NCI-H226 (cell line): Measurements from ENCODE around the gene GALNT12.

Source experiments
- DNase-seq: peaks from one replicate; pipeline ENCODE4 v3.0.0-alpha.2; 2015

Gene GALNT12

DNA sequence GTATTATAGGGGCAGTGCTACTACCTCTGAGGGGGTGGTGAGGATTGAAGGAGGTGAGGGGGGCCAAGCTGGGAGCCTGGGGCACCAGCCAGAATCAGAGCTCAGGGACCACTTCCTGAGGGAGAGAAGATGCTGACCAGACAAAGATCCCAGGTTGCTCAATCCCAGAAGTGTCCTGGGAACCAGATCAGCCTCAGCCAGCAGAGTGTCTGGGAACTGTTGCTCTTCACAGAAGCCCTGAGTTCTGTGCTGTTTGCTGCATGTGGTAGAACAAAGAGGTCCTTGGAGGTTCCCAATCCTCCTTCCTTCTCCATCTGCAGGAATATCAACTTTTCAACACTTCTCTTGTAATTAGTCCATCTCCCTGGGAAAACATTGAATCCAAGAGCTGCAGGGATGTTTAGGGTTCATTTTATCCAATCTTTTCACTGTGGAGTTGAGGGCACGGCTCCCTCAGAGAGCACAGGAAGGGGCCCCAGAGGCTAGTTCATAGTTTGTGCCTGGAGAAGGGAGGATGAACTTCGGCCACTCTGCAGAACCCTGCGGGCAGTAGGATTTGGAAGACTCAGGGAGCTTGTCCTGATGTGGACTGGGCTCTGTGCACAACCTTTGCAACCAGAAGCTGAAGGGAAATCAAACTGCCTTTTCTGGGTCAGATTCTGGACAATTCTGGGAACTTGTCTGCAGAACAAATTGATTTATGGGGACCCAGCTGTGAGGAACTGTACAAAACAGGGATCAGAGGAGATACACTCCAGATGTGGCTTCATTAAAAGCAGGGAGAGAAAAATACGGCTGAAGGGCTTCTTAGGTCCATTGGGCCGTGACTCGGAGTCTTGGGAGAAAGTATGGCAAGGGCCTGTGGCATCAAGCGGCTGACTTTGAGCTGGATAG, 57.1 kb downstream of the GALNT12 start:
- no peak for DNase-seq

DNA sequence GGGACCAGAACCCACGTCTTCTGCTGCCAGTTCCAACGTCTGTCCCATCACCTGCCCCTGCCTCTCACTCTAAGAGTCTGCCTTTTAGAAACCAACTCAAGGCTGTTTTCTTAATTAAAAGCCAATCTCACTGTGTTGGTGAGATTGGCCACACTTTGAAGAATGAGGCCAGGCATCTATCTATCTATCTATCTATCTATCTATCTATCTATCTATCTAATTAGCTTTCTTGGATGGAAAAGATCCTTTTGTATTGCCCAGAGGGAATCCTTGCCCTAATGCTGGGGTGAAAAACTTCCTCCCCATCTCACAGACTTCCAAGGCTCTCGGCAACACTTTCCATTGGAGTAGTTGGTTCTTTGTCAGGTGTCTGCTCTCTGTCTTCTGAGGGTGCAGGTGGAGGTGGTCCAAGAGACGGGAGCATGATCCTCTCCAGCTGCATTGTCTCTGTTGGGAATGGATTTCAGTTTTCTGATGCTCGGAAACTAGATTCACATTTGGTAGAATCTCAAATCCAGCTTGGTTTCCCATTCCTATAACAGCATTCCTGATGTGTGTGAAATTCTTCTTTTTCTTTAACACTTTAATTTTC, 57.9 kb downstream of the GALNT12 start:
- DNase-seq, result no peak

DNA sequence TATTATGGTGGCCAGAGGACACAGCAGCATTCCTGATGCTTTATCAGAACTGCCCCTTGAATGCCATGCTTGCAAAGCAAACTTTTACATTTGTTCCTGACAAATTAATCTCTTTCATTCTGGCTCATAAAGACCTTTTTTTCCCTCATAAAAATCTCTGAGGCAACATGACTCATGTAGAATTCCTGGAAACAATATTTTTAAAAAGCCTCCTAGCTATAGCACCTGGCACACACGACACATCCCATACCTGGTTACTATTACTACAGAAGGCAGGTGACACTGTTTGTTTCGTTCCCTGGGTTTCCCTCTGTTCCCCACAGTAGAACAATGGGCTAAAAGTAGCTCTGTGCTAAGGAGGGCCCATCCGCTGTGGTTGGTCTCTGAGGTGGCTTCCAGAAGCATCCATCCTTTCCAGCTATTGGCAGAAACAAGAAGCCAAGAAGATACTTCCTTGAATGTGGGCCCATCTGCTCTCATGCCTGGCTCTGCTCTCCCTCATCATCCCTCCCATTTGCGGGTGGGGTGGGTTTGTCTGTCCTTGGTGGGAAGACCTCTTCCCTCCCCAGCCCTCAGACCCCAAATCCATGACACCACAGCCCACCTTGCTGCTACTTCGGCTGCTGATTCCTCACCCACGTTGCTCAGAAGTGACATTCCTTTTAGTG, 59.1 kb downstream of the GALNT12 start:
- DNase-seq, result no peak

DNA sequence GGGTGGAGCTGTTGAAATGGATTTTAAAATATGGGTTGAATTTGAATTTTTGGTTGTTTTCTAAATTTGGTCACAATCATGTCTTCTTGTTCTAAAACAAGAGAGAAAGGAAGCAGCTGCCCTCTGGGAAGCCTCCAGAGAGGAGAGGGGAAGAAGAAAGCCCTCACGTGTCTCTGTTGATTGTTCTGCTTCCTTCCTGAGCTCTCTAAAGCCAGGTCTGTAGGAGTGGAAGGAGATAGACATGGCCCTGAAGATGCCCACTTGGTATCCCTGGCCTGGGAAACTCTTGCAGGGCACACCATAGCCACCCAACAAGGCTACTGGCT, 59.6 kb downstream of the GALNT12 start:
- DNase-seq, result no peak

DNA sequence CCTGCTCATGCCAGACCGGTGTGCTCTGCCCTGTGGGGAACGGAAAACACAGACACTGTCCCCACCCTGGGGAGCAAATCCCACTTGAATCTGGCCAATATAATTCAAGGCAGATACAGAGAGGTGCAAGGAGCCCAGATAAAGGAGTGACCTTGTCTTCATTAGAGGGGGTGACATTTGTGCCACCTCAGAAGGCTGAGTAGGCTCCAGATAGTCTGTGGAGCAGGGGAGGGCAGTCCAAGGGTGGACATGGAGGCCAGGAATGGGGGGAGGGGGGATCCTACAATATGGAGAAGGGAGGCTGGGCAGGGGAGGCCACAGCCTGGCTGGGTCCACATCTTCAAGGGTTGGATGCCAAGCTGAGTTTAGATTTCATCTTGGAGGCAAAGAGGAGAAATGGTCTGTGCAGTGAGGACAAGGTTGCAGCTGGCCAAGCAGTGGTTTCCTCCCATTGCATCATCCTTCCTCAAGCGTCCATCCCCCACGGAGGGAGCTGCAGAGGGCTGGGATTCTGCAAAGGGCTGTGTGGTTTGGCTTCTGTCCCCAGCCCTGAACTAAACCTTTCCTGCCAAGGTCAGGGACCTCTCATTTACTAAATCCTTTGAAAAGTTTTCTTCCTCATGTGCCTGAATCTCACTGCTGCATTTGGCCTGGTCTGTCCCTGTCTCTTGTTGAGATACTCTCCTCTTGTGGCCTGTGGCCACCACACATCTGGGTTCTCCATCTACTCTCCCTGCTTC, 60.1 kb downstream of the GALNT12 start:
- peak; percentile 51 for DNase-seq

DNA sequence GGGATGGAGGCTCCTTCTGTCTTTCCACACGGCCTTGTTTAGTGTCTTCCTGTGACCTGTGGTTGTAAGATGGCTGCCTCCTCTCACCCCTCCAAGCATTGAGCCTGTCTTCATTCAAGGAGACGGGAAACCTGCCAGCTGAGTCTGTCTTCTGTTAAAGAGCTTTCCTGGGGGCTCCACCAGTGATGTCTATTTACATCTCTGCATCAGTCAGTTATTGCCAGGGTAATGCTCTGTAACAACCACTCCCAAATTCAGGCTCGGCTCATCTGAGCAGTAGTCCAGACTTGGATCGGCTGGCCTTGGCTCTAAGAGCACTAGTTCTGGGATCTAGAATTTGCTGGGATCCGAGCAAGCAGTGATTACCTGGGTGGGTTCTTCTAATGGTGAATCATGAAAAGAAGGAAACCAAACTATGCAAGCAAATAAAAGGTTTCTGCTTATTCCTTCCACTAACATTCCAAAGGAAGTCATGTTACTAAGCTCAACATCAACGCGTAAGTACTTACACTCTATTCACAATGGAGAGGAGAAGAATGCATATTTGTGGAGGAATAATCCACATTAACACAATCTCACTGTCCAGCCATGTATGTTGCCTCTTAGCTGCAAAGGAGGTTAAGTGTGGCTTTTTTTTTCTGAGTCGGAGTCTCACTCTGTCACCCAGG, 61.7 kb downstream of the GALNT12 start:
- DNase-seq, result no peak

DNA sequence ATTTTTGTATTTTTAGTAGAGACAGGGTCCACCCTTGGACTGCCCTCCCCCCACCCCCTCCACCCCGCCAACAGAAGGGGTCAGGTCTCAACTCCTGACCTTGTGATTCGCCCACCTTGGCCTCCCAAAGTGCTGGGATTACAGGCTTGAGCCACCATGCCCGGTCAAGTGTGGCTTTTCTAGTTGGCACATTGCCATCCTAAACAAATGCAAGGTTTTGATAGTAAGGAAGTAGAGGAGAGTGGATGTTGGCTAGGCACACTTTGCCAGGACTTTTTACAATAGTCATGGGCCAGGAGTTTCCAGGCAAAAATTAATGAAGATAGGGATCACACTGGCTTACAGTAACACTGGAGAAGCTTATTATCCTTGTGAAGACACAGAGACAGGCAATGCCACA, 62.4 kb downstream of the GALNT12 start:
- DNase-seq, result no peak

DNA sequence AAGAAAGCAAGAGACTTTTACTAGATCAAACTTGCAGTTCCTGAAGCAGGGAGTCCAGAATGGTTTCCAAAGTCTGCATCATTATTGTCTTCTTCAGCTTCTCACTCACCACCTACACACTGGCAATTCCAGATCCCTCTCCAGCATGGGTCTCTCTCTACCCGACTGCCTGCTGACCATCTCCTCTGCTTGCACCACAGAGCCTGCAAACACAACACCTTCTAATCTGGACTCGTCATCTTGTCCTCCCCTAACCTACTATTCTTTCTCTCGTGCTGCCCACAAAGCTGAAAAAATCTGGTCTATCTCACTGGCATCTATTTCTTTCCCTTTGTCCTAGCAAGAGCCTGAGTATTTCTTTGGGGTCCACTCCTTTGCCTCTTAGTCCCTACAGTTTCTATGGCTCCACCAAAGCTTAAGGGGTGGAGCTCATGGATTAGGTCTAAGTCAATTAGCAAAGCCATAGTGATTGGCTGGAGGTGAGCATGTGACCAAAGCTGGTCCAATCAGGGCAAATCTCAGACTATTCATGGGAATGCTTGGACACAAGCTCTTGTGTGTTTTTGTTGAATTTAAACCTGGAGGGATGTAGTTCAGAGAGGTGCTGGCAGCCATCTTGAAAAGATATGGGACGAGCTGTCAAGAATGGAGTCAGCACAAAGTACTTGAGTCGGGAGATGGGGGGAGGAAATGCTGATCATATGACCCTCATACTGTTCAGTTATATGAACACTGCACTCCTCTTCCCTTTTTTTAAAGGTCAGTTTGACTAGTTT, 63.5 kb downstream of the GALNT12 start:
- no peak for DNase-seq

DNA sequence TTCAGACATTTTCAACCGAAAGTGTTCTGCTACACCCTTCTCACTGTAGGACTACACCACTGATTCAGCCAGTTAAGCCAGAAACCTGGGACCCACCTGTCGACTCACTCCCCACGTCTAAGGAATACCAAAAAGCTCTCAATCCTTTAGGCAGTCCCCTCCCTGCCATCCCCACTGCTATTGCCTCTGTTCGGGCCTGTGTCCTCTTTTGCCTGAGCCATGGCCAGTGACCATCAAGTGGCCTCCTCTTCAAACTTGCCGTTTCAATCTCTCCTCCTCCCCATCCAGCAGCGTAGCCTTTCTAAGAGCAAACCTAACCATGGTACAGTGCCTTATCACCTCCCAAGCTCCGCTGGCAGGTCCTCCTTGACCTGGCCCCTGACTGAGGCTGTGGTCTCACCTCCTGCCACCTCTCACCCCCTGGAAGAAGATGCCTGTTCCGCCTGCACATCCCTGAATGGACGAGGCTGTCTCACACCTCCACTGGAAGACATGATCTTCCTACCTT, 64.1 kb downstream of the GALNT12 start:
- no peak for DNase-seq

DNA sequence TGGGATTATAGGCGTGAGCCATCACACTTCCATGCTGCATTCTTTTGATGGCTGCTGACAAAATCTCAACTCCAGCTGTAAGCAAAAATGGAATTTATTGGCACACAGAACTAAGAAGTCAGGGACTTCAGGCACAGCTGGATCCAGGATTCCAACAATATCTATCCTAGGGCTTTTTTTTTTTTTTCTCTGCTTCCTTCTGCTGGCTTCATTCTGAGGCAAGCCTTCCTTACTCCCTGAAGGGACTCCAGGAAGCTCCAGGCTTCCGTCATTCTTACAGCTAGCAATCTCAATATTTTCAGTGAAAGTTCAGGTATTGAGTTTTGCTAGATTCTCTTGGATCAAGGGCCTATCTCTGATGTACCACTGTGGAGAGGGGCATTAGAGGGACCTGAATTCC, 66.1 kb downstream of the GALNT12 start:
- DNase-seq, result no peak

DNA sequence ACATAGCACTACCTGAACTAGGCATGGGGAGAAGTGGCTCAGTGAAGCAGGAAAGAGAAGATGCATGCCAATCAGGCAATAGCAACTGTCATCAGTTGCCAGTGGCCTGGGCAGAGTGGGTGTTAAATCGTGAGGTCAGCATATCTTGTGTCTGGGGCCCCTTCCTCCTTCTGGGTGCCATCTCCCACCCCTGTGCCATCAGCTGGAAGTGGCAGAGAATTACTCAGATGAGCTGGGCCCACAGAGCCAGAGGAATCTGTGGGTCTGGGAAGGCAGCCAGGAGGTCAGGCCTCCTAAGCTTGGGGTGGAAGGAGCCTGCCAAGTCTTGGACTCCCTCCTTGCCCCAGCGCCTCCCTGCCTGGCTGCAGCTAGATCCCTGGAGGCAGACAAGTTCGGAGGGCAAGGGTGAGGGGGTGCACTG, 66.5 kb downstream of the GALNT12 start:
- DNase-seq, result peak; percentile 74

DNA sequence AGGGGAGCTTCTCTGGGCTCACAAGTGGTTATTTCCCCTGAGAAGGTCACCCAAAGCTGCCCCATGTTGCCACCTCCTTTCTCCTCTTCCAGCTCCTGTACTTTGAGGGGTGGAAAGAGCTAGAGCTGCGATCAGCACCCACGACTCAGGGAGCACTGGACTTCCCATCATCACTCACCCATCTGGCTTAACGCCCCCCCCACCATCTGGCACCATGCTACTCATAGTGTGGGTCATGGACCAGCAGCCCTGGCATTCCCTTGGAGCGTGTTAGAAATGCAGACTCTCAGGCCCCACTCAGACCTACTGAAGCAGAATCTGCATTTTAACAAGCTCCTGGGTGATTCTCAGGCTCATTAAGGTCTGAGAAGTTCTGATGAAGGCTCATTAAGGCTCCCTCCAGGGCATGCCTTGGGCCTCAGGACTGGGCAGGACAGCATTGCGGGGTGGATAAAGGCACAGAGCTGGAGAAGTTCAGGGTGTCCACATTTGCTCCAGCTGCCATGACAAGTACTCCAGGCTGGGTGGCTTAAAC, 67.3 kb downstream of the GALNT12 start:
- no peak for DNase-seq

DNA sequence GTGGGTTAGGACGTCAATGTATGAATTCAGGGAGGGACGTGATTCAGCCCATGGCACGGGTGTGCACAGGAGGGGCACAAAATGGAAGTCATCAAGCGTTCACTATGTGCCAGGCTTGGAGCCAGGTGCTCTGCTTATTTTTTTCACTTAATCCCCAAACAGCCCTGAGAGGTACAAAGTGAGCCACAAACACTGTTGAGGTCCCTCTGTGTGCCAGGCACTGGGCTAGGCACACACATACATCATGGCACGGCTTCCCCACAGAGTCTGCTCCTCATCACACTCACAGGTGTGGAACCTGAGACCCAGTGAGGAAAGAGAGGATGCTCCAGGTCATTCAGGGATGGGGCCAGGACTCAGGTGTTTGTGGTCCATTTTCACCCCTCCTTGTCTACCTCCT, 68.1 kb downstream of the GALNT12 start:
- DNase-seq, result no peak

DNA sequence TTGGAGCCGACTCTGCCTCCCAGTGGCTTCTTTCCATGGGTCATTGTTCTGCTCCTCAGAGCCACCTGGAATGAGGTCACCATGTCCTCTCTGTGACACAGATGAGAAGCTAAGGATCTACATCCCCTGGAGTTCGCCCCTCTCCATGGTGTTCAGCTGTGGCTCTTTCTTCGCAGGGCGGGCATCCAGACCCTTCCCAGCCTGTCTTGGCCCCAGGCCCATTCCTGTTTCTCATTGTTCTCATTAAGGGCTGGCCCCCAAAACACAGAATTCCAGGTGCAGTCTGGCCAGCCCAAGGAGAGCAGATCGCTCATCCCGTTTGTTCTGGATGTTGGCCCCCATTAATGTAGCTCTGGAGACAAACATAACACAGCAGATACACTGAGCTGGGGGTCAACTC, 69.8 kb downstream of the GALNT12 start:
- DNase-seq, result no peak

DNA sequence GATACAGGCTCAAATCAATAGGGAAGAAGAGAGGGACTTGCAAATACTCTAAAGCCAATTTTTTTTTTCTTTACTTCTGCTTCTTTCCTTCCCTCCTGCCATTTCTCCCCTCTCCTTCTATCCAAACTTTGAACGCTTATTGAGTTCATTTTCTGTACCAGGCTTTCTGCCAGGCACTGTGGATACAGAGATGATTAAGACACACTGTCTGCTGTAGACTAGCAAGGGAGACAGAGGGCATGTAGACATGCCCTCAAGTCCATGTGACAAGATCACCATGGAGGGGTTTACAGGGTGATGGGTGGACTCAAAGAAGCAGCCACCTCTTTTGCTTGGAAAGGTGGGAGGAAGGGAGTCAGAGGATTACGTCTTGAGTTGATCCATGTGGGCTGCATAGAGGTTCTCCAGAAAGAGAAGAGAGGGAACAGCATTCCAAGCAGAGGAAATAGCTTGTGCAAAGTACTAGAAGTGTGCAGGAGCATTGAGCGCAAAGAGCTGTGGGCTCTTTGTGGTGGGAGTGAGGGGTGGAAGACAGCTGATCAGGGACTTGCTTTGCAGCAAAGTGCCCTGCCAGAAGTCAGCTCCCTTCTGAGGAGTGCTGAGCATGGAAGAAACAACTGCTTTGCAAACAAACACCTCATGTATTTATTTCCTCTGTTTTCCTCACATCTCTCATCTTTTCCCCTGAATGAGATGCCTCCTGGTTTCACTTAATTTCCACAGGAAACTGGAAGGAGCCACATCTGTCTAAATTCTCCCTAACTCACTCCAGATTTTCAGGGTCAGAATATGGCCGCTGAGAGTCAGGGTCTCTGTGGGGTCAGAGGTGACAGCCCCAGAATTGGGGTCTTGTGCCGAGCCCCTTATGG, 71.9 kb downstream of the GALNT12 start:
- DNase-seq, result no peak

DNA sequence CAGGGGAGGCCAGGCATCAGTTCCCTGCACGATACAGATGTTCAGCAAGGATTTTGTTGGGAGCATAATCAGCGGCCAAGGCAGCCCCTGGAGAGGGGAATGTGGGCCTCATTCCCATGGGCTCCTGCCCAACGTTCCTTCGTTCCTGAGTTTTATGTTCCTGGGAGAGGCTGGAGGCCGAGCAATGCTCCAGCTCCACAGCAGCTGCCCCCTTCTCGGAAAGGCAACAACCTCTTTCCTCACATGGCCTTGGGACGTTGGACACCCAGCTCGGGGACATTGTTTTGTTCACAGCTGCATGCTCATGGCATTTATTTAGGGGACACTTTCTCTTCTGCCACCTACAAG, 72.5 kb downstream of the GALNT12 start:
- DNase-seq, result no peak

DNA sequence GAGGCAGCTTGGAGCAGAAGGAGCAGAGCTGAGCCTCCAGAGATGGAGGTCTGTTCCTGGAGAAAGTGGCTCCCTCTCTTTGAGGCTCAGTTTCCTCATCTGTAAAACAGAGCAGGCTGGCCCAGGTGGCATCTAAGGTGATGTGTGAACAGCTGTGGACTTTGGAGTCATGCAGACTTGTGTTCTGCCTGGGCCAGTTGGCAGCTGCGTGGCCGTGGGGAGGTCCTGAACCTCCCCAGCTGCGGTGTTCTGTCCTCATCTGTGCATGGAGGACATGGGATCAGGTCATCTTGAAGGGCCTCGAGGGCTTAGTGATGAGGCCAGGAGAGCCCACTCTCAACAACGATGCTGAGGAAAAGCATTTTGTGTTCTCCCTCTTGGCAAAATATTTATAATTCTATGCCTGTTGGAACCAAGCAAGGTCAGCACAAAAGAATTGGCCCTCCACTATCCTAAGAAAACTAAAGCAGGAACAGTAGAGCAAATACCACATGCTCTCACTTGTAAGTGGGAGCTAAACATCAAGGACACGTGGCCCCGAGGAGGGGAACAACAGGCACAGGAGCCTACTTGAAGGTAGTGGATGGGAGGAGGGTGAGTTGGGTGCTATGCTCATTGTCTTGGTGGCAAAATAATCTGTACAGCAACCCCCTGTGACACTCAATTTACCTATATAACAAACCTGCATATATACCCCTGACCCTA, 73.0 kb downstream of the GALNT12 start:
- no peak for DNase-seq

DNA sequence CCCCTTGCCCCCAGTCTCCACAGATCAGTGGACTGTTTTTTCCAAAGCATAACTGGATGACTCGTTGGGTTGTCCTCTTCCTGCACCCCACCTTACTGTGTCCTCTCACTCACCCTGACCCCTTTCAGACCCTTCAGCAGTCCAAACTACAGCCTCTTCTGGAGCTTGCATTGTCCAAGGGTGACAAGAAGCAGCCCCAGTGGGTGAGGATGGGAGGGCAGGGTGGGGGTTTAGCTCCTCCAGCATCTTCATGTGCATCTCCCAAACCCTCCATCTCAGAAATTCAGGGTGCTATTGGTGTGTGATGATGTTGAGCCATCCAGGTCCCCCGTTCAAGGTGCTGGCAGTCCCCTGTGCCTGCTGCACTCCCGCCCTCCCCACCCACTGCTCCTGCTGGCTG, 73.9 kb downstream of the GALNT12 start:
- DNase-seq, result no peak

DNA sequence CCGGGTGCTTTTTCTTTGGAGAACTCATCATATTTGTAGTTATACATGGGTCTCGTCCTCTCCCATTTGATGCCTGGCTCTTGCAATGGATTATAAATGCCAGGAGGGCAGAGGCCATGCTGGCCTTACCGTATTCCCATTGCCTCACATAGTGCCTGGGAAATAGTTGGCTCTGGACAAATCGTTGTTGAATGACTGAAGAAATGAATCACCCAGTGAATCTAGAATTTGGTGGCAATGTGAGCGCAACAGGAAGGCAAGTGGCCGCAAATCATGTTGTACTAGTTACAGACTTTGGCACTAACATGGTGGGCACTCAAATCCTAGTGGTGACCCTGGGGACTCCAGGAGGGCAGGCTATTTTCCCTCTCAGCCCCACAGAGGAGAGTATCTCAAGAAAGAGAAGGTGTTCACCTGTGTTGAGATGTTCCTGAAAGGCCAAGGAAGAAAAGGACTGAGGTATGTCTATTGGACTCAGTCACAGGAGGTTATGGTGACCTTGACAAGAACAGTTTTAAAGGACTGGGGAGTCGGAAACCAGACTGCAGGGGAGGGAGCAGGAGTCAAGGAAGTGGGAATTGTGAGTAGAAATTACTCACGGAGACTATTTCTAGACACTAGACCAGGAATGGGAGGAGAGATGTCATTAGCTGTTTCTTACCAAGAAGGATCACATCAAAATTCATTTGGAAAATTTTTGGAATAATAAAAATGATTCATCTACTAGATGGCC, 74.5 kb downstream of the GALNT12 start:
- no peak for DNase-seq
